ENCODE data around the gene PGK1. TPM values are rescaled to one million over a fixed set of nuclear protein-coding genes. Genes with fewer than 3 reads are reported as not detected.
"Not testable (repeated sequence)": the region's sequence is repeated elsewhere in the genome, so short reads cannot be mapped to it uniquely, and the experiment has no call there.

Gene PGK1
- total RNA-seq, 5 donors from 2014 or later (not counting 1 experiment from before 2014, with no cell fraction given), result 199 to 264 (median 203) TPM

GRCh38 chrX:78073147-78074077, 30.6 kb upstream of the PGK1 start:
- not testable (repeated sequence) for H3K27me3 ChIP-seq (replicated peaks in 1 of 2; ENCODE audit: control insufficient read depth in 2 of 2, extremely low read depth in 1 of 2, insufficient read depth in 2 of 2, low read length in 1 of 2); H3K4me1 ChIP-seq (ENCODE audit: control insufficient read depth in 1 of 2, extremely low read depth in 1 of 2, insufficient read depth in 2 of 2, low read length in 2 of 2); H3K27me3 Mint-ChIP-seq; H3K36me3 Mint-ChIP-seq; H3K4me3 ChIP-seq (ENCODE audit: control insufficient read depth in 1 of 2, extremely low read depth in 1 of 2, low read length in 1 of 2); H3K36me3 ChIP-seq (ENCODE audit: control insufficient read depth in 2 of 2, extremely low read depth in 1 of 2, insufficient read depth in 1 of 2, low read length in 1 of 2); H3K9me3 ChIP-seq
- ChIA-PET CTCF (interaction anchor here in 1 of 2 donors (1.0 kb wide), 1 partner anchor 8 kb away, joined by 3 read pairs; no protein-coding TSS in a partner anchor), POLR2A (interaction anchor here in 1 of 2 donors (0.6 kb wide), 1 partner anchor 28 kb away, joined by 3 read pairs; no protein-coding TSS in a partner anchor)
- Mint-ChIP-seq H3K4me3 (peak overlapping the region in 2 of 3 donors; percentile 12 to 59), H3K9me3 (peaks cover 7 to 15% (median 8%) of the 10 kb centered on the region in 3 donors), H3K4me1 (peaks cover 0 to 16% (median 12%) of the 10 kb centered on the region in 3 donors), H3K27ac (peak overlapping the region; percentile 89 to 92)
- peak; percentile 67 to 84 (median 80) for ATAC-seq (replicated peaks in 1 of 4)
- DNase-seq, result peak in 34 of 35 experiments; percentile 1 to 78 (median 33)
- peak overlapping the region; percentile 38 for H3K27ac ChIP-seq (ENCODE audit: low read length)
- 28% methylated on average over 4 of the region's 14 CpGs for WGBS (ENCODE audit: insufficient coverage)

- peak in 1 of 35 experiments; percentile 6 for DNase-seq
- Mint-ChIP-seq H3K4me3 (peak overlapping the region in 1 of 3 donors; percentile 12), H3K4me1 (peaks cover 0 to 16% (median 12%) of the 10 kb centered on the region in 3 donors), H3K36me3 (peaks cover 3% of the 10 kb centered on the region), H3K9me3 (peaks cover 7 to 13% (median 8%) of the 10 kb centered on the region in 3 donors), H3K27me3 (peaks cover 0 to under 1% of the 10 kb centered on the region in 2 donors), H3K27ac (no peak overlapping the region)
- Histone ChIP-seq H3K27me3 (replicated peaks in 1 of 2; ENCODE audit: control insufficient read depth in 2 of 2, extremely low read depth in 1 of 2, insufficient read depth in 2 of 2, low read length in 1 of 2) (no peaks in the 10 kb centered on the region), H3K4me1 (ENCODE audit: control insufficient read depth in 1 of 2, extremely low read depth in 1 of 2, insufficient read depth in 2 of 2, low read length in 2 of 2) (peaks cover 5 to 8% of the 10 kb centered on the region in 2 experiments), H3K27ac (ENCODE audit: low read length) (no peak overlapping the region), H3K36me3 (ENCODE audit: control insufficient read depth in 2 of 2, extremely low read depth in 1 of 2, insufficient read depth in 1 of 2, low read length in 1 of 2) (no peaks in the 10 kb centered on the region), H3K9me3 (no peaks in the 10 kb centered on the region), H3K4me3 (ENCODE audit: control insufficient read depth in 1 of 2, extremely low read depth in 1 of 2, low read length in 1 of 2) (no peak overlapping the region)
- ChIA-PET CTCF (no interaction called here), POLR2A (interaction anchor here in 1 of 2 donors (0.6 kb wide), 1 partner anchor 31 kb away, joined by 3 read pairs; no protein-coding TSS in a partner anchor)
- ATAC-seq (replicated peaks in 1 of 4), result peak in 2 of 4 experiments; percentile 8 to 38
These were observed 30.0 kb upstream of the PGK1 start for GRCh38 chrX:78074088-78074487.

- Mint-ChIP-seq H3K36me3 (peaks cover 3% of the 10 kb centered on the region), H3K27ac (no peak overlapping the region), H3K9me3 (peaks cover 7 to 11% (median 8%) of the 10 kb centered on the region in 3 donors), H3K27me3 (peaks cover 0 to 5% of the 10 kb centered on the region in 2 donors), H3K4me3 (no peak overlapping the region), H3K4me1 (peaks cover 0 to 16% (median 12%) of the 10 kb centered on the region in 3 donors)
- ATAC-seq (replicated peaks in 1 of 4) (no peak), DNase-seq (no peak)
- WGBS (ENCODE audit: insufficient coverage), result no CpG with 5 or more reads among the region's 5 CpGs
- Histone ChIP-seq H3K36me3 (ENCODE audit: control insufficient read depth in 2 of 2, extremely low read depth in 1 of 2, insufficient read depth in 1 of 2, low read length in 1 of 2) (no peaks in the 10 kb centered on the region), H3K27ac (ENCODE audit: low read length) (no peak overlapping the region), H3K4me3 (ENCODE audit: control insufficient read depth in 1 of 2, extremely low read depth in 1 of 2, low read length in 1 of 2) (no peak overlapping the region), H3K9me3 (no peaks in the 10 kb centered on the region), H3K27me3 (replicated peaks in 1 of 2; ENCODE audit: control insufficient read depth in 2 of 2, extremely low read depth in 1 of 2, insufficient read depth in 2 of 2, low read length in 1 of 2) (no peaks in the 10 kb centered on the region), H3K4me1 (ENCODE audit: control insufficient read depth in 1 of 2, extremely low read depth in 1 of 2, insufficient read depth in 2 of 2, low read length in 2 of 2) (peaks cover 5 to 8% of the 10 kb centered on the region in 2 experiments)
- CTCF ChIA-PET, result no interaction called here
- POLR2A ChIA-PET, result no interaction called here
These were observed 28.2 kb upstream of the PGK1 start for GRCh38 chrX:78075787-78076389.

GRCh38 chrX:78081413-78081812, 22.6 kb upstream of the PGK1 start:
- H3K4me1 Mint-ChIP-seq; H3K4me1 ChIP-seq (ENCODE audit: control insufficient read depth in 1 of 2, extremely low read depth in 1 of 2, insufficient read depth in 2 of 2, low read length in 2 of 2); H3K9me3 Mint-ChIP-seq; CTCF ChIA-PET; H3K27ac Mint-ChIP-seq; H3K4me3 ChIP-seq (ENCODE audit: control insufficient read depth in 1 of 2, extremely low read depth in 1 of 2, low read length in 1 of 2); POLR2A ChIA-PET; ATAC-seq (replicated peaks in 1 of 4); H3K27me3 Mint-ChIP-seq; H3K36me3 ChIP-seq (ENCODE audit: control insufficient read depth in 2 of 2, extremely low read depth in 1 of 2, insufficient read depth in 1 of 2, low read length in 1 of 2); H3K36me3 Mint-ChIP-seq; H3K27ac ChIP-seq (ENCODE audit: low read length); H3K27me3 ChIP-seq (replicated peaks in 1 of 2; ENCODE audit: control insufficient read depth in 2 of 2, extremely low read depth in 1 of 2, insufficient read depth in 2 of 2, low read length in 1 of 2); DNase-seq; H3K4me3 Mint-ChIP-seq; H3K9me3 ChIP-seq: not testable (repeated sequence)
- no CpG with 5 or more reads among the region's 6 CpGs for WGBS (ENCODE audit: insufficient coverage)

GRCh38 chrX:78092296-78092695, 11.8 kb upstream of the PGK1 start:
- Histone ChIP-seq H3K4me1 (ENCODE audit: control insufficient read depth in 1 of 2, extremely low read depth in 1 of 2, insufficient read depth in 2 of 2, low read length in 2 of 2) (peaks cover 0 to 4% of the 10 kb centered on the region in 2 experiments), H3K4me3 (ENCODE audit: control insufficient read depth in 1 of 2, extremely low read depth in 1 of 2, low read length in 1 of 2) (no peak overlapping the region), H3K36me3 (ENCODE audit: control insufficient read depth in 2 of 2, extremely low read depth in 1 of 2, insufficient read depth in 1 of 2, low read length in 1 of 2) (no peaks in the 10 kb centered on the region), H3K9me3 (no peaks in the 10 kb centered on the region), H3K27ac (ENCODE audit: low read length) (no peak overlapping the region), H3K27me3 (replicated peaks in 1 of 2; ENCODE audit: control insufficient read depth in 2 of 2, extremely low read depth in 1 of 2, insufficient read depth in 2 of 2, low read length in 1 of 2) (no peaks in the 10 kb centered on the region)
- Mint-ChIP-seq H3K4me1 (no peaks in the 10 kb centered on the region), H3K9me3 (peaks cover 0 to 11% (median 0%) of the 10 kb centered on the region in 3 donors), H3K4me3 (no peak overlapping the region), H3K27ac (no peak overlapping the region), H3K27me3 (peaks cover 2 to 7% of the 10 kb centered on the region in 2 donors), H3K36me3 (no peaks in the 10 kb centered on the region)
- ATAC-seq (replicated peaks in 1 of 4), result peak in 2 of 4 experiments; percentile 43 to 63
- ChIA-PET CTCF (no interaction called here), POLR2A (no interaction called here)
- 80% methylated on average over 1 of the region's 2 CpGs for WGBS (ENCODE audit: insufficient coverage)
- peak in 4 of 35 experiments; percentile 9 to 27 (median 19) for DNase-seq

- Mint-ChIP-seq H3K4me3 (no peak overlapping the region), H3K36me3 (no peaks in the 10 kb centered on the region), H3K4me1 (peaks cover 2 to 9% (median 7%) of the 10 kb centered on the region in 3 donors), H3K9me3 (no peaks in the 10 kb centered on the region), H3K27ac (no peak overlapping the region), H3K27me3 (peaks cover 0 to 7% of the 10 kb centered on the region in 2 donors)
- POLR2A ChIA-PET, result no interaction called here
- no peak overlapping the region for H3K4me3 ChIP-seq (ENCODE audit: control insufficient read depth in 1 of 2, extremely low read depth in 1 of 2, low read length in 1 of 2)
- CTCF ChIA-PET, result interaction anchor here (0.6 kb wide), 2 partner anchors 9 to 193 kb away, joined by 5 read pairs; no protein-coding TSS in a partner anchor
- peaks cover 0 to 3% of the 10 kb centered on the region in 2 experiments for H3K4me1 ChIP-seq (ENCODE audit: control insufficient read depth in 1 of 2, extremely low read depth in 1 of 2, insufficient read depth in 2 of 2, low read length in 2 of 2)
- DNase-seq, result no peak
- no peaks in the 10 kb centered on the region for H3K36me3 ChIP-seq (ENCODE audit: control insufficient read depth in 2 of 2, extremely low read depth in 1 of 2, insufficient read depth in 1 of 2, low read length in 1 of 2)
- ATAC-seq (replicated peaks in 1 of 4), result no peak
- H3K9me3 ChIP-seq, result no peaks in the 10 kb centered on the region
- H3K27ac ChIP-seq (ENCODE audit: low read length), result no peak overlapping the region
- no peaks in the 10 kb centered on the region for H3K27me3 ChIP-seq (replicated peaks in 1 of 2; ENCODE audit: control insufficient read depth in 2 of 2, extremely low read depth in 1 of 2, insufficient read depth in 2 of 2, low read length in 1 of 2)
These were observed 5.9 kb upstream of the PGK1 start for GRCh38 chrX:78098108-78098507.

All from T-cell (primary cell).